Nephron progenitor cell (in vitro differentiated cells): ENCODE results near the gene NPAS3.

Experiments
- DNase-seq: peaks from one replicate; pipeline ENCODE4 v3.0.0; 2021
- H3K27ac Mint-ChIP-seq: 2 replicates; pipeline ENCODE4 v1.8.0; 2021; ENCODE audit warnings: mild to moderate bottlenecking, moderate library complexity, mixed read lengths
- H3K27me3 Mint-ChIP-seq: 2 replicates; pipeline ENCODE4 v1.8.0; 2021; ENCODE audit warnings: mild to moderate bottlenecking, low read depth, mixed read lengths; ENCODE audit not compliant: poor library complexity
- H3K36me3 Mint-ChIP-seq: 2 replicates; pipeline ENCODE4 v1.8.0; 2021; ENCODE audit warnings: low read depth, mixed read lengths
- H3K4me1 Mint-ChIP-seq: 2 replicates; pipeline ENCODE4 v1.8.0; 2021; ENCODE audit warnings: mixed read lengths
- H3K4me3 Mint-ChIP-seq: 2 replicates; pipeline ENCODE4 v1.8.0; 2021; ENCODE audit warnings: mild to moderate bottlenecking, moderate library complexity, mixed read lengths
- H3K9me3 Mint-ChIP-seq: 2 replicates; pipeline ENCODE4 v1.8.0; 2021; ENCODE audit warnings: mild to moderate bottlenecking, moderate library complexity, mixed read lengths
- TF ChIP-seq, protein P1 (sequence below): fragments of 200-600 bp; sonication (generic); IDR thresholded peaks from 2 replicates; pipeline ENCODE4 v1.5.0; 2021; ENCODE audit warnings: antibody characterized with exemption

Gene NPAS3

DNA sequence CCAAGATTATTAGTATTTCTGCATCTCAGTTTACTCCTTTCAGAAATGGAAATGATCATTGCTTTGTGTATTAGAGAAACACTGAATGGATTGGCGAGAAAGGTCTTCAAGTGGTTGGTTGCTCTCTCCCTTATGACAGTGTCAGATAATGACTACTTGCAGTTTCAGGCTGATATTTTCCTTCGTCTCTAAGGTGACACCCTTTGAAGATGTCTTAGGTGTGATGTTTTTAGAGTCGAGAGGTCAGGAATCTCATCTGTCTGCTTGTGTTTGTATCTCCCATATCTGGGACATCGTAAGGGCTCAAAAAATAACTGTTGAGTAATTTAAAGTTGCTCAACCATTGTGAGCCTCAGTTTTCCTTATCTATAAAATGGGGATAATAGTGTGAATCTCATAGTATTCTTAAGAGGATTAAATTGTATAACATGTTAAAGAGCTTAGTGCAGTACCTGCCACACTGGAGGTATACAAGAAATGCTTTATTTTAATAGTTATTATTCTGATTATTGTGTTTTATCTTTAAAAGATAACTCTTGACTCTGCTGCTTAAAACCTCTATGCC, 40.1 kb downstream of the NPAS3 start:
- no peak for DNase-seq
- H3K36me3 Mint-ChIP-seq, result no peaks in the 10 kb centered on the region
- H3K4me3 Mint-ChIP-seq, result no peak overlapping the region
- no peaks in the 10 kb centered on the region for H3K9me3 Mint-ChIP-seq
- TF ChIP-seq, protein P1, sequence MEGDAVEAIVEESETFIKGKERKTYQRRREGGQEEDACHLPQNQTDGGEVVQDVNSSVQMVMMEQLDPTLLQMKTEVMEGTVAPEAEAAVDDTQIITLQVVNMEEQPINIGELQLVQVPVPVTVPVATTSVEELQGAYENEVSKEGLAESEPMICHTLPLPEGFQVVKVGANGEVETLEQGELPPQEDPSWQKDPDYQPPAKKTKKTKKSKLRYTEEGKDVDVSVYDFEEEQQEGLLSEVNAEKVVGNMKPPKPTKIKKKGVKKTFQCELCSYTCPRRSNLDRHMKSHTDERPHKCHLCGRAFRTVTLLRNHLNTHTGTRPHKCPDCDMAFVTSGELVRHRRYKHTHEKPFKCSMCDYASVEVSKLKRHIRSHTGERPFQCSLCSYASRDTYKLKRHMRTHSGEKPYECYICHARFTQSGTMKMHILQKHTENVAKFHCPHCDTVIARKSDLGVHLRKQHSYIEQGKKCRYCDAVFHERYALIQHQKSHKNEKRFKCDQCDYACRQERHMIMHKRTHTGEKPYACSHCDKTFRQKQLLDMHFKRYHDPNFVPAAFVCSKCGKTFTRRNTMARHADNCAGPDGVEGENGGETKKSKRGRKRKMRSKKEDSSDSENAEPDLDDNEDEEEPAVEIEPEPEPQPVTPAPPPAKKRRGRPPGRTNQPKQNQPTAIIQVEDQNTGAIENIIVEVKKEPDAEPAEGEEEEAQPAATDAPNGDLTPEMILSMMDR, result no peak
- no peaks in the 10 kb centered on the region for H3K27me3 Mint-ChIP-seq
- H3K4me1 Mint-ChIP-seq, result peaks cover 31% of the 10 kb centered on the region
- no peak overlapping the region for H3K27ac Mint-ChIP-seq

DNA sequence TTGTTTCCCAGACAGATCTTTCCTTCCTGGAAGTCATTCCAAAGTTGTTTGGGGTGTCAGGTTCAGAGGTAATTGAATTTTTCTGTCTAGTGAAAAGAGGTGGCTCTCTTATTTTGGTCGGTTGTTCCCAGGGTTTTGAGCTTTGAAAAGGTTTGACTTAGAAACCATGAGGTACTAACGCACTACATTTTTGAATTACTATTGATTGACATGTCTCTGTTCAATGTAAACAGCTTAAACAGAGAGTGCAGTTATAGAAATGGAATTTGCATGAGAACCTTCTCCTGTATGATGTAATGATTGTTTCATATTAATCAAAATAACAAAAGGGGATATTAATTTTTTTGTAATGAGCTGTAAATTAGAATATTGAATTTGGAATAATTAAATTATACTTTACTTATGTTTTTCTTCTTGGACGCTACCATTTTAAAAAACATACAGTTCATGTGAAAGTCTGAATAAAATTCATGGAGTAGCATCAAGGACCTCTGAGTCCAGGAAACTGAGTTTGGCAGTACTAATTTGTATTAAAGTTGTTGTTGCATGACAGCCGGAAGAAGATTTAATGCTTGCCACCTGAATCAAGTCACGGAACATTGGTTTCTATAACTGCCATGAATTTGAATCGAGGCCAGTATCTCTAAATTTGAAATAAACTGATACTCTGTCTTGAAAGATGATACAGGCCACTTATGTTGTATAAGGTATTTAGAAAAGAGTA, 41.7 kb downstream of the NPAS3 start:
- H3K27me3 Mint-ChIP-seq, result no peaks in the 10 kb centered on the region
- no peaks in the 10 kb centered on the region for H3K36me3 Mint-ChIP-seq
- no peak overlapping the region for H3K4me3 Mint-ChIP-seq
- H3K9me3 Mint-ChIP-seq, result no peaks in the 10 kb centered on the region
- TF ChIP-seq, protein P1, result no peak
- no peak for DNase-seq
- no peak overlapping the region for H3K27ac Mint-ChIP-seq
- peaks cover 31% of the 10 kb centered on the region for H3K4me1 Mint-ChIP-seq

DNA sequence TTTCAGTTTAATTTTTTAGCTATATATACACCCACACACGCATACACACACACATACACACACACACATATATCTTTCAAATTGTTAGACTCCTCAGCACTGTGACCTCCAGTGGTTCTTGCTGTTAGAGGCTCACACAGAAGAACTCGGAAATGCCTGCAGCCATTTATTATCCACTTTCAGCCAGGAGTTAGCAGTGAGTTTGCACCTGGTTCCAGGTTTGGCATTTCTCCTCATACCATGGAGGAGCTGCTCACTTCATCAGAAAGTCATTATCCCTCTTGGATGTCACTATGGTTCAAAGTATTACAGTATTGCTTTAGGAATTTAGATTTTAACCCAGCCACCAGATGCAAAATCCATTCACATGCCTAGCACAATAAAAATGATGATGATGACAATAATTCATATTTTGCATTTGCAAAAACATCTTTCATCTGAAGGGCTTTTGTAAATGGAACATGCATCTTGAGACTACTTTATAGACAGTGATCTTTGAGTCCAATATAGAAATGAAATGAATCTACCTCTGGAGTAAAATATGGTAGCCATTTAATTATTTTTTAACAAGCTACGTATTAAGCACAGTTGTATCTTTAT, 42.3 kb downstream of the NPAS3 start:
- H3K4me1 Mint-ChIP-seq, result peaks cover 29% of the 10 kb centered on the region

DNA sequence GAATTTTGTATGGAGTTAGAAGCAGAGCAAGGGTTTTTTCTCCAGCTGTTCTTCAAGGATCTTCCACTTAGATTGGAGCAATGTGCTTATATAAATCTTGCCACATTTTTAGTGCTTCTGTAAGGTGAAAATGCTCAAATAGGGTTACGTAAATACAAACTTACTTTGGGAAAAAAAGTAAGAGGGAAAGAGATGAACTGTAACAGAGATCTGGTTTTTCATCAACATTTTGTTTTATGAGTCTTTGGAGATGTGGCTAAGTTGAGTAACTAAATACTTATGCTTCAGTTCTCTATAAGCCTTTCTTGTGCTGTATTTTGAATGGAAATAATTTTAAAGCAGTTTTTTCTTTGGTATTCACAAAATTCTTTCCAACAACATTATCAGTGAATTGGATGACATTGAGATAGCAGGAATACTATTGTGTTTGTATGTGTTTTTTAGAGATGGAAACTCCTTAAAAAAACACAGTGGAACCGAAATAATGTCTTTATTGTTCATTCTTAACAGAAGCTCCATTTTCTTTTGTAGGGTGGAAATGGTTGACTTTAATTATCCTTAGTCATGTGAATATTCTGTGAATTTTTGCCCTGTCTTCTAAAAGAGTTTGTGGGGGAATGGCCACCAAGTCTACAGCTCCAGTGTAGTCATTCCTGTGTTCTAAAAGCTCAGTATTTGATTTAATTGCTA, 45.7 kb downstream of the NPAS3 start:
- no peak overlapping the region for H3K27ac Mint-ChIP-seq
- no peak overlapping the region for H3K4me3 Mint-ChIP-seq
- H3K4me1 Mint-ChIP-seq, result peaks cover 38% of the 10 kb centered on the region
- no peaks in the 10 kb centered on the region for H3K27me3 Mint-ChIP-seq
- no peaks in the 10 kb centered on the region for H3K36me3 Mint-ChIP-seq
- no peak for DNase-seq
- H3K9me3 Mint-ChIP-seq, result peaks cover 3% of the 10 kb centered on the region
- TF ChIP-seq, protein P1, result no peak

More for the DNA sequence above, 42.3 kb downstream of the NPAS3 start:
- Mint-ChIP-seq H3K27me3 (no peaks in the 10 kb centered on the region), H3K36me3 (no peaks in the 10 kb centered on the region), H3K4me3 (no peak overlapping the region), H3K27ac (no peak overlapping the region), H3K9me3 (no peaks in the 10 kb centered on the region)
- no peak for DNase-seq
- TF ChIP-seq, protein P1, result no peak

DNA sequence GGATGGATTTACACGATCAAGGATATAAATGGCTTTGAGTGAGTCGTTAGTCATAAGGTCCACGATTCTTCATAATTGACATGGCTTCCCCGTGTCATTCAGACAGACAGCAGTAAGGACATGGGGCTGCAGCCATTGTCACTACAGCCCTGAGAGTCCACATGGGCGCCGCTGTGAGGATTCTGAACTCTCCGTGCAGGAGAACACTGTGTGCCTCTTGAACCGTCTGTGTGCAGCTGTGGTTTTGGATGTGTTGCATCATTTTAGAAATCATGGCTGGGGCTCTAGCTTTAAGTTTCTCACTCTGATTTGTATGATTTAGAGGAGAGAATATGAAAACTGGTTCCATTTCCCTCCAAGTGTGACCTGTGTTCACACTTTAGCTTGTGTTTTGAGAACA, 47.2 kb downstream of the NPAS3 start:
- DNase-seq, result no peak
- no peak overlapping the region for H3K27ac Mint-ChIP-seq
- TF ChIP-seq, protein P1, result no peak
- peaks cover 25% of the 10 kb centered on the region for H3K4me1 Mint-ChIP-seq
- no peaks in the 10 kb centered on the region for H3K36me3 Mint-ChIP-seq
- no peaks in the 10 kb centered on the region for H3K27me3 Mint-ChIP-seq
- H3K4me3 Mint-ChIP-seq, result no peak overlapping the region
- H3K9me3 Mint-ChIP-seq, result peaks cover 3% of the 10 kb centered on the region
